WTC11 (cell line): ENCODE measurements around the gene NPHS1. TPM values are rescaled to one million over a fixed set of nuclear protein-coding genes. Genes with fewer than 3 reads are reported as not detected.
A peak's percentile ranks its signal among the peaks of the same experiment; 100 is the strongest.

Experiments
- ATAC-seq: fragments of 200-7000 bp; cut with Tn5 transposase; 2 replicates; pipeline ENCODE4 v1.10.0; 2021; ENCODE audit warnings: mild to moderate bottlenecking, moderate library complexity
- CTCF ChIA-PET: fragments of 300-600 bp; sonication (Branson Sonifier 250); formaldehyde crosslinking; loops from one replicate; lab custom pipeline; 2021; ENCODE audit warnings: antibody characterized with exemption; lab: Charles Lee
- POLR2A ChIA-PET: fragments of 350-600 bp; sonication (Branson Sonifier 250); formaldehyde crosslinking; loops from one replicate; lab custom pipeline; 2021; ENCODE audit warnings: antibody characterized with exemption; lab: Charles Lee
- DNase-seq: peaks from one replicate; pipeline ENCODE4 v3.0.0; 2021; ENCODE audit warnings: low spot score
- H3K27ac Mint-ChIP-seq: 2 replicates; pipeline ENCODE4 v1.8.0; 2021; ENCODE audit warnings: mixed read lengths
- H3K27me3 Mint-ChIP-seq: 2 replicates; pipeline ENCODE4 v1.8.0; 2021; ENCODE audit warnings: low read depth, mild to moderate bottlenecking, moderate library complexity, mixed read lengths
- H3K36me3 Mint-ChIP-seq: 2 replicates; pipeline ENCODE4 v1.8.0; 2021; ENCODE audit warnings: mixed read lengths
- H3K4me1 Mint-ChIP-seq: 2 replicates; pipeline ENCODE4 v1.8.0; 2022; ENCODE audit warnings: mixed read lengths
- H3K4me3 Mint-ChIP-seq: 2 replicates; pipeline ENCODE4 v1.8.0; 2021; ENCODE audit warnings: mild to moderate bottlenecking, moderate library complexity, mixed read lengths
- H3K9me3 Mint-ChIP-seq: 2 replicates; pipeline ENCODE4 v1.8.0; 2021; ENCODE audit warnings: mixed read lengths
- FOXJ3 ChIP-seq: sonication (generic); formaldehyde crosslinking; IDR thresholded peaks from 2 replicates; pipeline ENCODE4 v1.9.0; 2021; ENCODE audit warnings: missing genetic modification reagents, mild to moderate bottlenecking, borderline replicate concordance
- GABPB1 ChIP-seq: sonication (generic); formaldehyde crosslinking; IDR thresholded peaks from 2 replicates; pipeline ENCODE4 v1.8.1; 2023; ENCODE audit warnings: mild to moderate bottlenecking, missing genetic modification reagents
- IRF2 ChIP-seq: sonication (generic); formaldehyde crosslinking; IDR thresholded peaks from 2 replicates; pipeline ENCODE4 v1.8.0; 2022; ENCODE audit warnings: low read depth, missing genetic modification reagents, borderline replicate concordance
- NFE2L1 ChIP-seq: sonication (generic); formaldehyde crosslinking; IDR thresholded peaks from 2 replicates; pipeline ENCODE4 v1.8.1; 2023; ENCODE audit warnings: missing genetic modification reagents
- NFYB ChIP-seq: sonication (generic); formaldehyde crosslinking; conservative IDR thresholded peaks from 2 replicates; pipeline ENCODE4 v1.8.0; 2022; ENCODE audit warnings: low read depth, missing genetic modification reagents
- SP1 ChIP-seq: sonication (generic); formaldehyde crosslinking; conservative IDR thresholded peaks from 2 replicates; pipeline ENCODE4 v1.8.1; 2022; ENCODE audit warnings: missing genetic modification reagents
- TCF7 ChIP-seq: sonication (generic); formaldehyde crosslinking; IDR thresholded peaks from 2 replicates; pipeline ENCODE4 v1.8.0; 2022; ENCODE audit warnings: mild to moderate bottlenecking, low read depth, missing genetic modification reagents, moderate library complexity
- total RNA-seq: library from RNA; stranded (reverse); gene quantifications from 3 replicates; pipeline ENCODE4 v1.2.3, GENCODE V29; 2021
- TF ChIP-seq, protein P1 (sequence below): sonication (generic); formaldehyde crosslinking; IDR thresholded peaks from 2 replicates; pipeline ENCODE4 v1.8.1; 2023; ENCODE audit warnings: mild to moderate bottlenecking, missing genetic modification reagents, borderline replicate concordance
- TF ChIP-seq, protein P2 (sequence below): sonication (generic); formaldehyde crosslinking; conservative IDR thresholded peaks from 2 replicates; pipeline ENCODE4 v1.8.1; 2023; ENCODE audit warnings: mild to moderate bottlenecking, low read depth, missing genetic modification reagents, moderate library complexity
- TF ChIP-seq, protein P3 (sequence below): sonication (generic); formaldehyde crosslinking; IDR thresholded peaks from 2 replicates; pipeline ENCODE4 v1.8.1; 2023; ENCODE audit warnings: mild to moderate bottlenecking, moderate library complexity, missing genetic modification reagents
- TF ChIP-seq, protein P4 (sequence below): sonication (generic); formaldehyde crosslinking; IDR thresholded peaks from 2 replicates; pipeline ENCODE4 v1.8.0; 2022; ENCODE audit warnings: mild to moderate bottlenecking, missing genetic modification reagents
- TF ChIP-seq, protein P5 (sequence below): sonication (generic); formaldehyde crosslinking; conservative IDR thresholded peaks from 2 replicates; pipeline ENCODE4 v1.8.1; 2022; ENCODE audit warnings: mild to moderate bottlenecking, missing genetic modification reagents
- TF ChIP-seq, protein P6 (sequence below): fragments of 200-600 bp; IDR thresholded peaks from 2 replicates; pipeline ENCODE4 v1.8.0; 2022; ENCODE audit warnings: antibody characterized with exemption

NPHS1 gene
- total RNA-seq, 1 experiment from 2014 or later: 0.61 TPM

DNA sequence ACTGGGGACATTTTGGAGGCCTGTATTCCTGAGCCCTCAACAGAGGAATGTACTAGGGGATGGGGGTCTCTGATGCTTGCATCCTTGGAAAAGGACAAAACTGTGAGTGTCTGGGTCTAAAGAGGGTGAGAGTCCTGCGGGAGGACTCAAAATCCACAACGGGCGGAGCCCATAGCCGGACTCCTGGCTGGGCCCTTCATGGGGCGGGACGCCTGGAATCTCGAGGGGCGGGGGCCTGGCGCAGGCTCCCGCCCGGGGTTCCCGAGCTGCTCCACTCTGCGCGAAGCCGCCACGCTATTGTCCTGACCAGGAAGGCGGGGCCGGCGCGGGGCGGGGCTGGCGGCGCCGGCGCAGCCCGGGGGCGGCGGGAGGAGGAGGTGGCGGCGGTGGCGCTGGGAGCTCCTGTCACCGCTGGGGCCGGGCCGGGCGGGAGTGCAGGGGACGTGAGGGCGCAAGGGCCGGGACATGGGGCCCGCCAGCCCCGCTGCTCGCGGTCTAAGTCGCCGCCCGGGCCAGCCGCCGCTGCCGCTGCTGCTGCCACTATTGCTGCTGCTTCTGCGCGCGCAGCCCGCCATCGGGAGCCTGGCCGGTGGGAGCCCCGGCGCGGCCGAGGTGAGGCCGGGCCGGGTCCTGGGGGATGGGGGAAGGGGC is 16.0 kb upstream of the NPHS1 start, which contains the start of gene APLP1:
Gene APLP1, plus strand, starts transcription at position 403 of the 651 bp plus-strand sequence. Its CDS starts 63 bp downstream, at position 466.
- ChIA-PET CTCF (interaction anchor here (0.5 to 3.7 kb wide), 7 partner anchors 8 to 114 kb away, joined by 3 to 25 read pairs (median 8); no protein-coding TSS in a partner anchor), POLR2A (interaction anchor here (1.1 to 3.0 kb wide), 3 partner anchors 11 to 84 kb away, joined by 3 to 15 read pairs (median 6); partner anchors contain the start of gene KIRREL2)
- Mint-ChIP-seq H3K36me3 (no peaks in the 10 kb centered on the region), H3K27ac (no peak within 1 kb of the TSS), H3K4me3 (peak within 1 kb of the TSS; percentile 86), H3K4me1 (peaks cover 26% of the 10 kb centered on the region), H3K9me3 (no peaks in the 10 kb centered on the region), H3K27me3 (peaks cover 57% of the 10 kb centered on the region)
- peak; percentile 69 for DNase-seq
- peak; percentile 6 for ATAC-seq
- TF ChIP-seq SP1 (CRISPR knock-in tag): peak; percentile 47; the same call in 1 of the 2 replicates
- no peak for TF ChIP-seq IRF2 (CRISPR knock-in tag)

DNA sequence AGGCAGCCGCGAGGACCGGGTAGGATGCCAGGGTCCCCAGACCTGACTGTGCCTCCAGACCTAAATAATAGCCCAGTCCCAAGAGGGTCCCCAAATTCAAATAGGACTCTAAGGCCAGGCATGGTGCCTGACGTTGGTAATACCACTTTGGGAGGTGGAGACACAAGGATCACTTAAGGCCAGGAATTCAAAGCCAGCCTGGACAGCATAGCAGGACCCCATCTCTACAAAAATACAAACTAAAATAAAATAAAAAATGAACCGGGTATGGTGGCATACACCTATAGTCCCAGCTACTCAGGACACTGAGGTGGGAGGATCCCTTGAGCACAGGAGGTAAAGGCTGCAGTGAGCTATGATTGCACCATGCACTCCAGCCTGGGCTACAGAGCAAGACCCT is 10.7 kb upstream of the NPHS1 start:
- peaks cover 100% of the 10 kb centered on the region for H3K27me3 Mint-ChIP-seq
- CTCF ChIA-PET: interaction anchor here (0.7 kb wide), 1 partner anchor 333 kb away, joined by 3 read pairs; no protein-coding TSS in a partner anchor
- no peaks in the 10 kb centered on the region for H3K9me3 Mint-ChIP-seq
- TF ChIP-seq, protein P1, sequence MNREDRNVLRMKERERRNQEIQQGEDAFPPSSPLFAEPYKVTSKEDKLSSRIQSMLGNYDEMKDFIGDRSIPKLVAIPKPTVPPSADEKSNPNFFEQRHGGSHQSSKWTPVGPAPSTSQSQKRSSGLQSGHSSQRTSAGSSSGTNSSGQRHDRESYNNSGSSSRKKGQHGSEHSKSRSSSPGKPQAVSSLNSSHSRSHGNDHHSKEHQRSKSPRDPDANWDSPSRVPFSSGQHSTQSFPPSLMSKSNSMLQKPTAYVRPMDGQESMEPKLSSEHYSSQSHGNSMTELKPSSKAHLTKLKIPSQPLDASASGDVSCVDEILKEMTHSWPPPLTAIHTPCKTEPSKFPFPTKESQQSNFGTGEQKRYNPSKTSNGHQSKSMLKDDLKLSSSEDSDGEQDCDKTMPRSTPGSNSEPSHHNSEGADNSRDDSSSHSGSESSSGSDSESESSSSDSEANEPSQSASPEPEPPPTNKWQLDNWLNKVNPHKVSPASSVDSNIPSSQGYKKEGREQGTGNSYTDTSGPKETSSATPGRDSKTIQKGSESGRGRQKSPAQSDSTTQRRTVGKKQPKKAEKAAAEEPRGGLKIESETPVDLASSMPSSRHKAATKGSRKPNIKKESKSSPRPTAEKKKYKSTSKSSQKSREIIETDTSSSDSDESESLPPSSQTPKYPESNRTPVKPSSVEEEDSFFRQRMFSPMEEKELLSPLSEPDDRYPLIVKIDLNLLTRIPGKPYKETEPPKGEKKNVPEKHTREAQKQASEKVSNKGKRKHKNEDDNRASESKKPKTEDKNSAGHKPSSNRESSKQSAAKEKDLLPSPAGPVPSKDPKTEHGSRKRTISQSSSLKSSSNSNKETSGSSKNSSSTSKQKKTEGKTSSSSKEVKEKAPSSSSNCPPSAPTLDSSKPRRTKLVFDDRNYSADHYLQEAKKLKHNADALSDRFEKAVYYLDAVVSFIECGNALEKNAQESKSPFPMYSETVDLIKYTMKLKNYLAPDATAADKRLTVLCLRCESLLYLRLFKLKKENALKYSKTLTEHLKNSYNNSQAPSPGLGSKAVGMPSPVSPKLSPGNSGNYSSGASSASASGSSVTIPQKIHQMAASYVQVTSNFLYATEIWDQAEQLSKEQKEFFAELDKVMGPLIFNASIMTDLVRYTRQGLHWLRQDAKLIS: no peak
- no peak for TF ChIP-seq FOXJ3 (CRISPR knock-in tag)
- H3K4me1 Mint-ChIP-seq: peaks cover 18% of the 10 kb centered on the region
- DNase-seq (no peak), ATAC-seq (no peak)
- no peak overlapping the region for H3K4me3 Mint-ChIP-seq
- POLR2A ChIA-PET: no interaction called here
- no peak overlapping the region for H3K27ac Mint-ChIP-seq
- no peaks in the 10 kb centered on the region for H3K36me3 Mint-ChIP-seq

DNA sequence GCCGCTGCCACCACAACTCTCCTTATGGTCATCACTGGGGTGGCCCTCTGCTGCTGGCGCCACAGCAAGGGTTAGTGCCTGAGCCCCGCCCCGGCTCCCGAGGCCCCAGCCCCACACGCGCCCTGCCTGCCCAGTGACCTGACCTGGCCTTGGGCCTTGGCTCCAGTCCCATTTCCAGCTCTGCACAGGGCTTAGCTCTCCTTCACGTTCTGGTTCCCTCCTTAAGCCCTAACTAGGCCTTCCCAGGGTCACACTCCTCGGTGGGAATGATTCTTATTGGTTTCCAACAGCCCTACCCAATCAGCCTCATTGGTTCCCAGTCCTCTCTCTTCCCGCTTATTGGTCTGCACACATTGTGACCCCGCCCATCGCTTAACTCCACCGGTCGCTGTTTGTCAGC is 10.2 kb upstream of the NPHS1 start:
- no peak for TF ChIP-seq NFE2L1 (CRISPR knock-in tag)
- TF ChIP-seq NFYB (CRISPR knock-in tag): peak; percentile 73
- TF ChIP-seq, protein P2, sequence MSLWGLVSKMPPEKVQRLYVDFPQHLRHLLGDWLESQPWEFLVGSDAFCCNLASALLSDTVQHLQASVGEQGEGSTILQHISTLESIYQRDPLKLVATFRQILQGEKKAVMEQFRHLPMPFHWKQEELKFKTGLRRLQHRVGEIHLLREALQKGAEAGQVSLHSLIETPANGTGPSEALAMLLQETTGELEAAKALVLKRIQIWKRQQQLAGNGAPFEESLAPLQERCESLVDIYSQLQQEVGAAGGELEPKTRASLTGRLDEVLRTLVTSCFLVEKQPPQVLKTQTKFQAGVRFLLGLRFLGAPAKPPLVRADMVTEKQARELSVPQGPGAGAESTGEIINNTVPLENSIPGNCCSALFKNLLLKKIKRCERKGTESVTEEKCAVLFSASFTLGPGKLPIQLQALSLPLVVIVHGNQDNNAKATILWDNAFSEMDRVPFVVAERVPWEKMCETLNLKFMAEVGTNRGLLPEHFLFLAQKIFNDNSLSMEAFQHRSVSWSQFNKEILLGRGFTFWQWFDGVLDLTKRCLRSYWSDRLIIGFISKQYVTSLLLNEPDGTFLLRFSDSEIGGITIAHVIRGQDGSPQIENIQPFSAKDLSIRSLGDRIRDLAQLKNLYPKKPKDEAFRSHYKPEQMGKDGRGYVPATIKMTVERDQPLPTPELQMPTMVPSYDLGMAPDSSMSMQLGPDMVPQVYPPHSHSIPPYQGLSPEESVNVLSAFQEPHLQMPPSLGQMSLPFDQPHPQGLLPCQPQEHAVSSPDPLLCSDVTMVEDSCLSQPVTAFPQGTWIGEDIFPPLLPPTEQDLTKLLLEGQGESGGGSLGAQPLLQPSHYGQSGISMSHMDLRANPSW: no peak
- TF ChIP-seq, protein P3, sequence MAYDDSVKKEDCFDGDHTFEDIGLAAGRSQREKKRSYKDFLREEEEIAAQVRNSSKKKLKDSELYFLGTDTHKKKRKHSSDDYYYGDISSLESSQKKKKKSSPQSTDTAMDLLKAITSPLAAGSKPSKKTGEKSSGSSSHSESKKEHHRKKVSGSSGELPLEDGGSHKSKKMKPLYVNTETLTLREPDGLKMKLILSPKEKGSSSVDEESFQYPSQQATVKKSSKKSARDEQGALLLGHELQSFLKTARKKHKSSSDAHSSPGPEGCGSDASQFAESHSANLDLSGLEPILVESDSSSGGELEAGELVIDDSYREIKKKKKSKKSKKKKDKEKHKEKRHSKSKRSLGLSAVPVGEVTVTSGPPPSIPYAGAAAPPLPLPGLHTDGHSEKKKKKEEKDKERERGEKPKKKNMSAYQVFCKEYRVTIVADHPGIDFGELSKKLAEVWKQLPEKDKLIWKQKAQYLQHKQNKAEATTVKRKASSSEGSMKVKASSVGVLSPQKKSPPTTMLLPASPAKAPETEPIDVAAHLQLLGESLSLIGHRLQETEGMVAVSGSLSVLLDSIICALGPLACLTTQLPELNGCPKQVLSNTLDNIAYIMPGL (CRISPR knock-in tag): no peak
- TF ChIP-seq TCF7 (CRISPR knock-in tag): no peak
- no peak for TF ChIP-seq GABPB1 (CRISPR knock-in tag)
- TF ChIP-seq, protein P4, sequence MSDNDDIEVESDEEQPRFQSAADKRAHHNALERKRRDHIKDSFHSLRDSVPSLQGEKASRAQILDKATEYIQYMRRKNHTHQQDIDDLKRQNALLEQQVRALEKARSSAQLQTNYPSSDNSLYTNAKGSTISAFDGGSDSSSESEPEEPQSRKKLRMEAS (CRISPR knock-in tag): no peak
- TF ChIP-seq, protein P5, sequence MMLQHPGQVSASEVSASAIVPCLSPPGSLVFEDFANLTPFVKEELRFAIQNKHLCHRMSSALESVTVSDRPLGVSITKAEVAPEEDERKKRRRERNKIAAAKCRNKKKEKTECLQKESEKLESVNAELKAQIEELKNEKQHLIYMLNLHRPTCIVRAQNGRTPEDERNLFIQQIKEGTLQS (CRISPR knock-in tag): no peak
- TF ChIP-seq, protein P6, sequence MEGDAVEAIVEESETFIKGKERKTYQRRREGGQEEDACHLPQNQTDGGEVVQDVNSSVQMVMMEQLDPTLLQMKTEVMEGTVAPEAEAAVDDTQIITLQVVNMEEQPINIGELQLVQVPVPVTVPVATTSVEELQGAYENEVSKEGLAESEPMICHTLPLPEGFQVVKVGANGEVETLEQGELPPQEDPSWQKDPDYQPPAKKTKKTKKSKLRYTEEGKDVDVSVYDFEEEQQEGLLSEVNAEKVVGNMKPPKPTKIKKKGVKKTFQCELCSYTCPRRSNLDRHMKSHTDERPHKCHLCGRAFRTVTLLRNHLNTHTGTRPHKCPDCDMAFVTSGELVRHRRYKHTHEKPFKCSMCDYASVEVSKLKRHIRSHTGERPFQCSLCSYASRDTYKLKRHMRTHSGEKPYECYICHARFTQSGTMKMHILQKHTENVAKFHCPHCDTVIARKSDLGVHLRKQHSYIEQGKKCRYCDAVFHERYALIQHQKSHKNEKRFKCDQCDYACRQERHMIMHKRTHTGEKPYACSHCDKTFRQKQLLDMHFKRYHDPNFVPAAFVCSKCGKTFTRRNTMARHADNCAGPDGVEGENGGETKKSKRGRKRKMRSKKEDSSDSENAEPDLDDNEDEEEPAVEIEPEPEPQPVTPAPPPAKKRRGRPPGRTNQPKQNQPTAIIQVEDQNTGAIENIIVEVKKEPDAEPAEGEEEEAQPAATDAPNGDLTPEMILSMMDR: no peak
- TF ChIP-seq, all 79 proteins: peak for 1
- Mint-ChIP-seq H3K4me3 (peak overlapping the region; percentile 14; the same call in 1 of the 2 replicates), H3K36me3 (no peaks in the 10 kb centered on the region), H3K27ac (no peak overlapping the region), H3K4me1 (peaks cover 13% of the 10 kb centered on the region), H3K9me3 (no peaks in the 10 kb centered on the region), H3K27me3 (peaks cover 100% of the 10 kb centered on the region)
- CTCF ChIA-PET: no interaction called here
- no peak for ATAC-seq
- POLR2A ChIA-PET: no interaction called here
- DNase-seq: no peak
